ENCODE results near the gene OR10G3.

OR10G3 gene

GRCh38 chr14:21535545-21536417 lies 44.1 kb downstream of the OR10G3 start:
- no peak for DNase-seq

- DNase-seq = no peak
These were observed 45.3 kb downstream of the OR10G3 start for GRCh38 chr14:21534576-21534975.

- DNase-seq = no peak
These were observed 46.6 kb downstream of the OR10G3 start for GRCh38 chr14:21533294-21533693.

- no peak for DNase-seq
These were observed 50.4 kb downstream of the OR10G3 start for GRCh38 chr14:21529515-21529914.

GRCh38 chr14:21528381-21529348 lies 51.2 kb downstream of the OR10G3 start:
- DNase-seq = no peak

GRCh38 chr14:21527318-21527679 lies 52.6 kb downstream of the OR10G3 start:
- DNase-seq = no peak

GRCh38 chr14:21526672-21527317 lies 53.1 kb downstream of the OR10G3 start:
- DNase-seq = peak; percentile 19

- DNase-seq = peak; percentile 69
These were observed 53.8 kb downstream of the OR10G3 start, which contains the start of gene SALL2 for GRCh38 chr14:21525962-21526671. Gene SALL2 (minus strand): TSS chr14:21526346. CDS start chr14:21526127, 219 bp downstream.

GRCh38 chr14:21525571-21525961 lies 54.3 kb downstream of the OR10G3 start:
- DNase-seq = peak; percentile 1

GRCh38 chr14:21524575-21525490 lies 55.0 kb downstream of the OR10G3 start:
- DNase-seq = no peak

- DNase-seq = no peak
These were observed 56.7 kb downstream of the OR10G3 start for GRCh38 chr14:21523203-21523602.

- no peak for DNase-seq
These were observed 58.4 kb downstream of the OR10G3 start for GRCh38 chr14:21521501-21521900.

- no peak for DNase-seq
These were observed 59.1 kb downstream of the OR10G3 start for GRCh38 chr14:21520767-21521166.

GRCh38 chr14:21518725-21519124 lies 61.2 kb downstream of the OR10G3 start:
- DNase-seq = no peak
